ENCODE results near the gene LRP1B.

- TF ChIP-seq POLR2AphosphoS5 (IDR thresholded peaks at IDR 0.05) = no peak
- no peak for TF ChIP-seq CTCF (IDR thresholded peaks at IDR 0.05)
Observed at GRCh38 chr2:141925511-141925910, 205.3 kb downstream of the LRP1B start.

All from breast epithelium (tissue), 3 donors.